CD14-positive monocyte (primary cell): ENCODE data around the gene ACTR5. TPM values are rescaled to one million over a fixed set of nuclear protein-coding genes. Genes with fewer than 3 reads are reported as not detected.

Source experiments
- DNase-seq, 3 donors: peaks; one replicate each; pipeline ENCODE4 v3.0.0-alpha.2; 2011 to 2022
- H2AFZ ChIP-seq: 2 replicates; pipeline ENCODE4 v1.6.0; 2012; ENCODE audit warnings: mild to moderate bottlenecking, low read depth, low read length, inconsistent platforms; ENCODE audit not compliant: insufficient read depth, poor library complexity, severe bottlenecking
- H3K27ac ChIP-seq, 2 donors: 1 replicate in 1 of 2; 2 replicates in 1 of 2; pipeline ENCODE4 v1.5.1; 2012 to 2013; ENCODE audit warnings: low read length in 2 of 2, control low read depth in 1 of 2, inconsistent platforms in 1 of 2, low read depth in 1 of 2, mild to moderate bottlenecking in 1 of 2
- H3K27me3 ChIP-seq, 2 donors: one replicate each; pipeline versions ENCODE4 v1.6.0 to v1.6.1; 2011 to 2013; ENCODE audit warnings: low read length in 2 of 2; ENCODE audit not compliant: control insufficient read depth in 2 of 2, insufficient read depth in 2 of 2
- H3K36me3 ChIP-seq, 2 donors: replicated peaks in 1 of 2; 1 replicate in 1 of 2; 2 replicates in 1 of 2; pipeline versions ENCODE4 v1.5.1 to v1.6.1; 2012 to 2013; ENCODE audit warnings: low read length in 2 of 2, control low read depth in 1 of 2, inconsistent platforms in 1 of 2, mild to moderate bottlenecking in 1 of 2; ENCODE audit not compliant: insufficient read depth in 2 of 2, control insufficient read depth in 1 of 2
- H3K4me1 ChIP-seq, 2 donors: 1 replicate in 1 of 2; 2 replicates in 1 of 2; pipeline versions ENCODE4 v1.5.1 to v1.6.1; 2012 to 2013; ENCODE audit warnings: low read length in 2 of 2, control low read depth in 1 of 2, inconsistent platforms in 1 of 2, mild to moderate bottlenecking in 1 of 2, moderate library complexity in 1 of 2; ENCODE audit not compliant: insufficient read depth in 2 of 2, control insufficient read depth in 1 of 2
- H3K4me2 ChIP-seq: replicated peaks from 2 replicates; pipeline ENCODE3; 2012; ENCODE audit warnings: low read length, moderate library complexity, mild to moderate bottlenecking; ENCODE audit not compliant: poor library complexity, severe bottlenecking; ENCODE audit errors: extremely low read depth
- H3K4me3 ChIP-seq, 3 experiments: fragments of 200-600 bp in 1 of 3; sonication (generic) in 1 of 3; replicated peaks in 1 of 3; 1 replicate in 2 of 3; 2 replicates in 1 of 3; pipeline ENCODE4 v1.5.1; 2011 to 2013; ENCODE audit warnings: low read length in 3 of 3, mild to moderate bottlenecking in 3 of 3, control low read depth in 2 of 3, low read depth in 2 of 3, inconsistent platforms in 1 of 3, moderate library complexity in 1 of 3
- H3K79me2 ChIP-seq: 2 replicates; pipeline ENCODE4 v1.6.0; 2012; ENCODE audit warnings: mild to moderate bottlenecking, control low read depth, inconsistent platforms, low read length, moderate library complexity; ENCODE audit not compliant: insufficient read depth
- H3K9ac ChIP-seq: 2 replicates; pipeline ENCODE4 v1.6.0; 2017; ENCODE audit warnings: low read length, mild to moderate bottlenecking; ENCODE audit not compliant: insufficient read depth, poor library complexity, severe bottlenecking
- H3K9me3 ChIP-seq, 2 donors: replicated peaks in 1 of 2; 1 replicate in 1 of 2; 2 replicates in 1 of 2; pipeline versions ENCODE4 v1.5.1 to v1.6.1; 2012 to 2013; ENCODE audit warnings: low read length in 2 of 2, control low read depth in 1 of 2; ENCODE audit not compliant: control insufficient read depth in 1 of 2, insufficient read depth in 1 of 2
- H4K20me1 ChIP-seq: 2 replicates; pipeline ENCODE4 v1.6.0; 2012; ENCODE audit warnings: mild to moderate bottlenecking, low read length, control low read depth, moderate library complexity; ENCODE audit not compliant: insufficient read depth
- H3K27ac Mint-ChIP-seq, 7 donors: one replicate each; pipeline ENCODE4 v1.8.0; 2020; ENCODE audit warnings: mild to moderate bottlenecking in 7 of 7, mixed read lengths in 7 of 7, moderate library complexity in 6 of 7, inconsistent platforms in 2 of 7
- H3K27me3 Mint-ChIP-seq, 3 donors: one replicate each; pipeline ENCODE4 v1.8.0; 2021 to 2022; ENCODE audit warnings: low read depth in 3 of 3, mild to moderate bottlenecking in 3 of 3, mixed read lengths in 3 of 3, moderate library complexity in 3 of 3, inconsistent platforms in 1 of 3
- H3K36me3 Mint-ChIP-seq, 2 donors: one replicate each; pipeline ENCODE4 v1.8.0; 2020; ENCODE audit warnings: mixed read lengths in 2 of 2, inconsistent platforms in 1 of 2, mild to moderate bottlenecking in 1 of 2
- H3K4me1 Mint-ChIP-seq: one replicate; pipeline ENCODE4 v1.8.0; 2020; ENCODE audit warnings: mild to moderate bottlenecking, mixed read lengths
- H3K4me3 Mint-ChIP-seq, 2 donors: one replicate each; pipeline ENCODE4 v1.8.0; 2020; ENCODE audit warnings: mild to moderate bottlenecking in 2 of 2, mixed read lengths in 2 of 2, moderate library complexity in 1 of 2
- H3K9me3 Mint-ChIP-seq, 7 donors: one replicate each; pipeline ENCODE4 v1.8.0; 2020 to 2022; ENCODE audit warnings: mixed read lengths in 7 of 7, mild to moderate bottlenecking in 6 of 7, moderate library complexity in 6 of 7, inconsistent platforms in 2 of 7
- WGBS: methylation state at CpG from one replicate; pipeline ENCODE4 v1.1.5; 2013; ENCODE audit warnings: missing lambda C conversion rate; ENCODE audit not compliant: insufficient coverage; 5-methylcytosine and 5-hydroxymethylcytosine counted together
- intact Hi-C, 2 donors: fragments of 100-400 bp; cut with micrococcal nuclease; formaldehyde crosslinking; loops; one replicate each; pipeline versions ENCODE4 v1.15.0 to v1.15.1; 2023
- polyA plus RNA-seq, 3 donors: library from polyadenylated mRNA; depleted of rRNA in 1 of 3; unstranded in 2 of 3; stranded (reverse) in 1 of 3; fragments of 300-500 nt in 2 of 3; fragments of >200 nt in 1 of 3; fragmentation: Illumina TruSeq in 2 of 3; gene quantifications; 1 replicate in 2 of 3; 2 replicates in 1 of 3; pipeline ENCODE4 v1.2.3, GENCODE V29; 2012 to 2021
- TF ChIP-seq, protein P1 (sequence below): fragments of 200-600 bp; IDR thresholded peaks from one replicate; pipeline ENCODE4 v1.8.0; 2022; ENCODE audit warnings: antibody characterized with exemption, mild to moderate bottlenecking

ACTR5 gene
- polyA plus RNA-seq, 3 donors, result 6.6 to 15.6 (median 7.3) TPM

DNA sequence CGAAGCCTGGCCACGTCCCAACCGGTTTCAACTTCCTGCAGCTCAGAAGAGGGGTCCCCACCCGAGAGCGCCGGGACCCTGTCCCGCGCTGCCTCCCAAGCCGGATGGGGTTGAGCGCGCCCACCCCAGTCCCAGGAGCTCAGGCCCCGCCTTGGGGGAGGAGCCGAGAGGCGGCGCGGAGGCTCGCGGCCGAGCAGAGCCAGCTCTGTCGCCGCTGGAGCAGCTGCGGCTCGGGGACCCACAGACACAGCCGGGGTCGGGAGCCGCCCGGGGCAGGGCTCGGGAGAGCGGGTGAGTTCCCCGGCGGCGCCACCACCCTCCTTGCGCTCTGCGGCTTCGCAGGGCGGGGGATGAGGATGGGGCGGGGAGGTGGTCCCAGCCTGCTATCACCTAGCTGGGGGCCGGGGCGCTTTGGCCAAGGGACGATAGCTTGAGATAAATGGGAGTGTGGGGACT lies 57.3 kb downstream of the ACTR5 start, which contains the start of gene PPP1R16B:
TSS of gene PPP1R16B (plus strand) at position 196 of the 456 bp plus-strand sequence. CDS start 30,229 bp downstream, outside the sequence.
- TF ChIP-seq, protein P1, sequence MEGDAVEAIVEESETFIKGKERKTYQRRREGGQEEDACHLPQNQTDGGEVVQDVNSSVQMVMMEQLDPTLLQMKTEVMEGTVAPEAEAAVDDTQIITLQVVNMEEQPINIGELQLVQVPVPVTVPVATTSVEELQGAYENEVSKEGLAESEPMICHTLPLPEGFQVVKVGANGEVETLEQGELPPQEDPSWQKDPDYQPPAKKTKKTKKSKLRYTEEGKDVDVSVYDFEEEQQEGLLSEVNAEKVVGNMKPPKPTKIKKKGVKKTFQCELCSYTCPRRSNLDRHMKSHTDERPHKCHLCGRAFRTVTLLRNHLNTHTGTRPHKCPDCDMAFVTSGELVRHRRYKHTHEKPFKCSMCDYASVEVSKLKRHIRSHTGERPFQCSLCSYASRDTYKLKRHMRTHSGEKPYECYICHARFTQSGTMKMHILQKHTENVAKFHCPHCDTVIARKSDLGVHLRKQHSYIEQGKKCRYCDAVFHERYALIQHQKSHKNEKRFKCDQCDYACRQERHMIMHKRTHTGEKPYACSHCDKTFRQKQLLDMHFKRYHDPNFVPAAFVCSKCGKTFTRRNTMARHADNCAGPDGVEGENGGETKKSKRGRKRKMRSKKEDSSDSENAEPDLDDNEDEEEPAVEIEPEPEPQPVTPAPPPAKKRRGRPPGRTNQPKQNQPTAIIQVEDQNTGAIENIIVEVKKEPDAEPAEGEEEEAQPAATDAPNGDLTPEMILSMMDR, result no peak
- Histone ChIP-seq H3K4me1 (peaks cover 49 to 56% of the 10 kb centered on the region in 2 donors), H3K9ac (peak within 1 kb of the TSS; percentile 75), H3K4me3 (peak within 1 kb of the TSS; percentile 66 to 95 (median 83)), H3K27me3 (peaks cover 0 to 29% of the 10 kb centered on the region in 2 donors), H2AFZ (peak within 1 kb of the TSS; percentile 94), H3K79me2 (peaks cover 26% of the 10 kb centered on the region), H3K27ac (peak within 1 kb of the TSS; percentile 7 to 78), H4K20me1 (no peaks in the 10 kb centered on the region), H3K36me3 (no peaks in the 10 kb centered on the region), H3K4me2 (peak within 1 kb of the TSS; percentile 99), H3K9me3 (no peaks in the 10 kb centered on the region)
- intact Hi-C loops, result loop anchor here in 1 of 2 donors (10.0 kb wide), 1 partner anchor 89 kb away; no protein-coding TSS in a partner anchor
- Mint-ChIP-seq H3K27me3 (peaks cover 4 to 31% (median 30%) of the 10 kb centered on the region in 3 donors), H3K4me3 (peak within 1 kb of the TSS; percentile 90 to 93), H3K4me1 (peaks cover 47% of the 10 kb centered on the region), H3K36me3 (peaks cover 0 to 2% of the 10 kb centered on the region in 2 donors), H3K27ac (peak within 1 kb of the TSS in 6 of 7 donors; percentile 68 to 90 (median 80)), H3K9me3 (peaks cover 0 to 2% (median 0%) of the 10 kb centered on the region in 7 donors)
- DNase-seq, result peak in 1 of 3 donors; percentile 17
- WGBS, result 0% methylated on average over 40 of the region's 40 CpGs

DNA sequence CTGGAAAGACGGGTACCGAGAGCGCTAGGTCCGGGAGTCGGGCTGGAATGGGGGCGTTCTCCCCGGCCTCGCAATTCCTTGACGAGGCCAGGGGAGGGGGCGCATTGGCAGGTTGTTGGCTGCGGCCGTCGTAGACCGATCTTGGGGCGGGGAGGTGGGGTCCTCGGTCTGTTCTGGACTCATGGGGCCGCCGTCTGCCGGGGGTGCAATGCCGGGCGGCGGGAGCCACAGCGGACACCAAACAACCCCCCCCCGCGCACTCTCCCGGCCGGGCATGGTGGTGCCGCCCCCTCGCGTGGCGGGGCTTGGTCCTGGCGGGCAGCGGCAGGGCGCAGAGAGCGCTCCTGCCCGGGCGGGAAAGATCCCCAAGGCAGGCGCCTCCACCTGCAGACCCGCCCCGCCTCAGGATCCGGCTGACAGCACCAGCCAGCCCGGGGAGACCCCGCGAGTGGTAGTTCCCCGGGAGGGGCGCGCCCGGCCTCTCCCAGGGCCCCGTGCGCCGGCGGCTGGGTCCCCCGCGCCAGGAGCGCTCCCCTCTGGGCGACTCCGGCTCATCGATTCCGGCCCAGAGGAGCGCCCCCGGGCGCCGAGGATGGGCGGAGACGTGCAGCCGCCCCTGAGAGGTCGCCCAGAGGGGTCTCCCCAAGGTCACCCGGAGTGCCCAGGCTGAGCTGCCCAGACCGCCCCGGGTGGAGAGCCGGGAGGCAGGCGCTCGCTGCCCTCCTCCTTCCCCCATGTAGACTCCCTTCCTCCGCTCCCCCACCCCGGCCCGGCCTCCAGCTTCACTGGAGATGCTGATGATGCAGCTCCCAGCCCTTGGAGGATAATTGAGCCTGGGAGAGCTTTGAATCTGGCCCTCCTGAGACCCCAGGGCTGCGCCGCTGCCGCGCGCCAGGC lies 57.9 kb downstream of the ACTR5 start:
- H3K4me1 ChIP-seq, result peaks cover 56 to 62% of the 10 kb centered on the region in 2 donors
- H3K36me3 Mint-ChIP-seq, result peaks cover 0 to 2% of the 10 kb centered on the region in 2 donors
- H3K9ac ChIP-seq, result peak overlapping the region; percentile 75
- H3K4me3 ChIP-seq, result peak overlapping the region; percentile 66 to 95 (median 83)
- H3K4me1 Mint-ChIP-seq, result peaks cover 54% of the 10 kb centered on the region
- H3K27ac Mint-ChIP-seq, result peak overlapping the region in 3 of 7 donors; percentile 30 to 85 (median 84)
- whole genome bisulfite sequencing, result 0% methylated on average over 64 of the region's 81 CpGs
- H3K79me2 ChIP-seq, result peaks cover 26% of the 10 kb centered on the region
- TF ChIP-seq, protein P1, result peak; percentile 37
- intact Hi-C loops, result loop anchor here in 1 of 2 donors (10.0 kb wide), 1 partner anchor 89 kb away; no protein-coding TSS in a partner anchor
- peaks cover 0 to 2% (median 0%) of the 10 kb centered on the region in 7 donors for H3K9me3 Mint-ChIP-seq
- no peaks in the 10 kb centered on the region for H4K20me1 ChIP-seq
- no peaks in the 10 kb centered on the region for H3K36me3 ChIP-seq
- H3K27ac ChIP-seq, result peak overlapping the region in 1 of 2 donors; percentile 78
- peaks cover 0 to 29% of the 10 kb centered on the region in 2 donors for H3K27me3 ChIP-seq
- peak overlapping the region; percentile 94 for H2AFZ ChIP-seq
- peaks cover 4 to 31% (median 30%) of the 10 kb centered on the region in 3 donors for H3K27me3 Mint-ChIP-seq
- DNase-seq, result no peak
- H3K4me3 Mint-ChIP-seq, result peak overlapping the region; percentile 90 to 93
- H3K9me3 ChIP-seq, result no peaks in the 10 kb centered on the region
- peak overlapping the region; percentile 99 for H3K4me2 ChIP-seq
